ENCODE results near the gene SLC6A5.

Gene SLC6A5

GRCh38 chr11:20620988-20621387 lies 21.6 kb downstream of the SLC6A5 start:
- in situ Hi-C loops (cut with MboI; ENCODE audit: low sequenced_read_pairs) = no loop called here

- in situ Hi-C loops (cut with MboI; ENCODE audit: low sequenced_read_pairs) = no loop called here
Measured at GRCh38 chr11:20621679-20622078, 22.3 kb downstream of the SLC6A5 start.

GRCh38 chr11:20623252-20623651 lies 23.8 kb downstream of the SLC6A5 start:
- in situ Hi-C loops (cut with MboI; ENCODE audit: low sequenced_read_pairs) = no loop called here

GRCh38 chr11:20626279-20626678 lies 26.9 kb downstream of the SLC6A5 start:
- in situ Hi-C loops (cut with MboI; ENCODE audit: low sequenced_read_pairs) = no loop called here

- in situ Hi-C loops (cut with MboI; ENCODE audit: low sequenced_read_pairs) = no loop called here
Measured at GRCh38 chr11:20627026-20627425, 27.6 kb downstream of the SLC6A5 start.

GRCh38 chr11:20627701-20628100 lies 28.3 kb downstream of the SLC6A5 start:
- in situ Hi-C loops (cut with MboI; ENCODE audit: low sequenced_read_pairs) = no loop called here

GRCh38 chr11:20631519-20632168 lies 32.2 kb downstream of the SLC6A5 start:
- in situ Hi-C loops (cut with MboI; ENCODE audit: low sequenced_read_pairs) = no loop called here

GRCh38 chr11:20632169-20632532 lies 32.7 kb downstream of the SLC6A5 start:
- in situ Hi-C loops (cut with MboI; ENCODE audit: low sequenced_read_pairs) = no loop called here

- in situ Hi-C loops (cut with MboI; ENCODE audit: low sequenced_read_pairs) = no loop called here
Measured at GRCh38 chr11:20634044-20634443, 34.6 kb downstream of the SLC6A5 start.

GRCh38 chr11:20634781-20635180 lies 35.4 kb downstream of the SLC6A5 start:
- in situ Hi-C loops (cut with MboI; ENCODE audit: low sequenced_read_pairs) = no loop called here

GRCh38 chr11:20638074-20638473 lies 38.7 kb downstream of the SLC6A5 start:
- in situ Hi-C loops (cut with MboI; ENCODE audit: low sequenced_read_pairs) = no loop called here

- in situ Hi-C loops (cut with MboI; ENCODE audit: low sequenced_read_pairs) = no loop called here
Measured at GRCh38 chr11:20639688-20640087, 40.3 kb downstream of the SLC6A5 start.

- in situ Hi-C loops (cut with MboI; ENCODE audit: low sequenced_read_pairs) = no loop called here
Measured at GRCh38 chr11:20640401-20640800, 41.0 kb downstream of the SLC6A5 start.

GRCh38 chr11:20644360-20644759 lies 45.0 kb downstream of the SLC6A5 start:
- in situ Hi-C loops (cut with MboI; ENCODE audit: low sequenced_read_pairs) = no loop called here

GRCh38 chr11:20647976-20648565 lies 48.7 kb downstream of the SLC6A5 start:
- in situ Hi-C loops (cut with MboI; ENCODE audit: low sequenced_read_pairs) = no loop called here

- in situ Hi-C loops (cut with MboI; ENCODE audit: low sequenced_read_pairs) = no loop called here
Measured at GRCh38 chr11:20652150-20652806, 52.9 kb downstream of the SLC6A5 start.

- in situ Hi-C loops (cut with MboI; ENCODE audit: low sequenced_read_pairs) = no loop called here
Measured at GRCh38 chr11:20654038-20654437, 54.6 kb downstream of the SLC6A5 start.

- in situ Hi-C loops (cut with MboI; ENCODE audit: low sequenced_read_pairs) = no loop called here
Measured at GRCh38 chr11:20656901-20657300, 57.5 kb downstream of the SLC6A5 start.

- in situ Hi-C loops (cut with MboI; ENCODE audit: low sequenced_read_pairs) = no loop called here
Measured at GRCh38 chr11:20658135-20658534, 58.7 kb downstream of the SLC6A5 start.

GRCh38 chr11:20661445-20661844 lies 62.0 kb downstream of the SLC6A5 start:
- in situ Hi-C loops (cut with MboI; ENCODE audit: low sequenced_read_pairs) = no loop called here

- in situ Hi-C loops (cut with MboI; ENCODE audit: low sequenced_read_pairs) = no loop called here
Measured at GRCh38 chr11:20661850-20662249, 62.4 kb downstream of the SLC6A5 start.

- in situ Hi-C loops (cut with MboI; ENCODE audit: low sequenced_read_pairs) = no loop called here
Measured at GRCh38 chr11:20668131-20668809, 68.9 kb downstream of the SLC6A5 start.
